Hepatocyte (in vitro differentiated cells): ENCODE results near the gene AOPEP. TPM values are rescaled to one million over a fixed set of nuclear protein-coding genes. Genes with fewer than 3 reads are reported as not detected.

Experiments used
- DNase-seq: peaks from one replicate; pipeline ENCODE4 v3.0.0-alpha.2; 2016; ENCODE audit warnings: low spot score
- H2AFZ ChIP-seq: fragments of 200-600 bp; sonication (generic); 2 replicates; pipeline ENCODE4 v1.6.0; 2016; ENCODE audit warnings: antibody characterized with exemption, mild to moderate bottlenecking
- H3K27ac ChIP-seq: fragments of 200-600 bp; sonication (generic); 2 replicates; pipeline ENCODE4 v1.5.1; 2016; ENCODE audit warnings: mild to moderate bottlenecking
- H3K27me3 ChIP-seq: fragments of 200-600 bp; sonication (generic); 2 replicates; pipeline ENCODE4 v1.6.1; 2016
- H3K36me3 ChIP-seq: fragments of 200-600 bp; sonication (generic); replicated peaks from 2 replicates; pipeline ENCODE4 v1.5.1; 2016; ENCODE audit warnings: low read depth; ENCODE audit not compliant: insufficient read depth
- H3K4me1 ChIP-seq: fragments of 200-600 bp; sonication (generic); 2 replicates; pipeline ENCODE4 v1.5.1; 2016; ENCODE audit warnings: mild to moderate bottlenecking, moderate library complexity; ENCODE audit not compliant: insufficient read depth
- H3K4me2 ChIP-seq: fragments of 200-600 bp; sonication (generic); 2 replicates; pipeline ENCODE4 v1.6.0; 2016
- H3K4me3 ChIP-seq: fragments of 200-600 bp; sonication (generic); 2 replicates; pipeline ENCODE4 v1.5.1; 2016; ENCODE audit warnings: mild to moderate bottlenecking
- H3K79me2 ChIP-seq: fragments of 200-600 bp; sonication (generic); 2 replicates; pipeline ENCODE4 v1.6.0; 2017; ENCODE audit warnings: mild to moderate bottlenecking
- H3K9me2 ChIP-seq: fragments of 200-600 bp; sonication (generic); replicated peaks from 2 replicates; pipeline ENCODE4 v1.6.0; 2017; ENCODE audit warnings: mild to moderate bottlenecking; ENCODE audit not compliant: insufficient read depth
- H3K9me3 ChIP-seq: fragments of 200-600 bp; sonication (generic); 2 replicates; pipeline ENCODE4 v1.5.1; 2016; ENCODE audit warnings: low read depth, mild to moderate bottlenecking
- H4K20me1 ChIP-seq: fragments of 200-600 bp; sonication (generic); 2 replicates; pipeline ENCODE4 v1.6.0; 2016; ENCODE audit warnings: mild to moderate bottlenecking; ENCODE audit not compliant: insufficient read depth, poor library complexity, severe bottlenecking
- CTCF ChIP-seq: fragments of 200-600 bp; sonication (generic); IDR thresholded peaks from 2 replicates; pipeline ENCODE4 v1.5.1; 2016; ENCODE audit warnings: antibody characterized with exemption, mild to moderate bottlenecking; ENCODE audit not compliant: poor library complexity
- EZH2 ChIP-seq: fragments of 200-600 bp; sonication (generic); IDR thresholded peaks from 2 replicates; pipeline ENCODE4 v1.6.1; 2016; ENCODE audit warnings: antibody characterized with exemption, mild to moderate bottlenecking, borderline replicate concordance
- EZH2phosphoT487 ChIP-seq: fragments of 200-600 bp; sonication (generic); IDR thresholded peaks from one replicate; pipeline ENCODE4 v1.6.1; 2018; ENCODE audit warnings: antibody characterized with exemption, mild to moderate bottlenecking, low read depth, moderate library complexity; ENCODE audit not compliant: unreplicated experiment, severe bottlenecking
- WGBS: methylation state at CpG from one replicate; pipeline ENCODE4 v1.1.6; 2016; ENCODE audit warnings: low lambda C conversion rate; ENCODE audit errors: missing lambda C conversion rate; 5-methylcytosine and 5-hydroxymethylcytosine counted together
- polyA plus RNA-seq: library from polyadenylated mRNA; unstranded; fragments of >200 nt; fragmentation: Nextera tagmentation; extraction: Ambion mirVana; gene quantifications from 2 replicates; pipeline ENCODE4 v1.2.1, GENCODE V29; 2016
- total RNA-seq: library from RNA; depleted of rRNA; stranded (reverse); fragments of >200 nt; gene quantifications from 2 replicates; pipeline ENCODE4 v1.2.3, GENCODE V29; 2014

AOPEP gene
- total and polyA plus RNA-seq, 2 experiments from 2014 or later: 82.8 to 101 TPM

GRCh38 chr9:94760010-94760409 lies 33.5 kb downstream of the AOPEP start:
- H3K9me2 ChIP-seq: no peaks in the 10 kb centered on the region
- no peak for DNase-seq
- H4K20me1 ChIP-seq: no peaks in the 10 kb centered on the region
- 64% methylated on average over 7 of the region's 7 CpGs for WGBS
- peaks cover 48% of the 10 kb centered on the region for H3K79me2 ChIP-seq
- no peak overlapping the region for H2AFZ ChIP-seq
- peaks cover 24% of the 10 kb centered on the region for H3K4me1 ChIP-seq
- H3K27me3 ChIP-seq: no peaks in the 10 kb centered on the region
- TF ChIP-seq EZH2phosphoT487 (no peak), CTCF (no peak), EZH2 (no peak)
- no peaks in the 10 kb centered on the region for H3K9me3 ChIP-seq
- peak overlapping the region; percentile 51 for H3K27ac ChIP-seq
- H3K4me2 ChIP-seq: peak overlapping the region; percentile 36
- H3K36me3 ChIP-seq: no peaks in the 10 kb centered on the region
- no peak overlapping the region for H3K4me3 ChIP-seq

- no peaks in the 10 kb centered on the region for H4K20me1 ChIP-seq
- H3K27ac ChIP-seq: peak overlapping the region; percentile 51
- H3K27me3 ChIP-seq: no peaks in the 10 kb centered on the region
- H3K9me2 ChIP-seq: no peaks in the 10 kb centered on the region
- H3K79me2 ChIP-seq: peaks cover 50% of the 10 kb centered on the region
- no peak for DNase-seq
- H3K9me3 ChIP-seq: no peaks in the 10 kb centered on the region
- TF ChIP-seq EZH2phosphoT487 (no peak), CTCF (no peak)
- no peaks in the 10 kb centered on the region for H3K36me3 ChIP-seq
- 60% methylated on average over 5 of the region's 5 CpGs for WGBS
- peak overlapping the region; percentile 36 for H3K4me2 ChIP-seq
- H3K4me1 ChIP-seq: peaks cover 24% of the 10 kb centered on the region
- no peak overlapping the region for H2AFZ ChIP-seq
- no peak overlapping the region for H3K4me3 ChIP-seq
Measured at GRCh38 chr9:94760660-94761059, 34.2 kb downstream of the AOPEP start.

GRCh38 chr9:94761481-94761880 lies 35.0 kb downstream of the AOPEP start:
- H3K9me2 ChIP-seq: no peaks in the 10 kb centered on the region
- no peaks in the 10 kb centered on the region for H4K20me1 ChIP-seq
- no peaks in the 10 kb centered on the region for H3K27me3 ChIP-seq
- peaks cover 58% of the 10 kb centered on the region for H3K79me2 ChIP-seq
- no peaks in the 10 kb centered on the region for H3K36me3 ChIP-seq
- no peaks in the 10 kb centered on the region for H3K9me3 ChIP-seq
- no peak overlapping the region for H3K4me3 ChIP-seq
- peak overlapping the region; percentile 51 for H3K27ac ChIP-seq
- WGBS: 87% methylated on average over 4 of the region's 4 CpGs
- H3K4me1 ChIP-seq: peaks cover 24% of the 10 kb centered on the region
- no peak for TF ChIP-seq CTCF
- no peak for TF ChIP-seq EZH2phosphoT487
- TF ChIP-seq EZH2: no peak
- no peak for DNase-seq
- peak overlapping the region; percentile 36 for H3K4me2 ChIP-seq
- H2AFZ ChIP-seq: no peak overlapping the region
